K562 (cell line): Measurements from ENCODE around the gene CCDC54.

Experiments
- ATF1 ChIP-seq, 2 experiments: fragments of 450-650 bp in 1 of 2; IDR thresholded peaks; 2 replicates each; pipeline ENCODE4 v1.6.1; 2016; ENCODE audit warnings: missing compliant biosample characterization in 1 of 2, missing genetic modification characterization in 1 of 2
- MCM3 ChIP-seq: fragments of 450-650 bp; IDR thresholded peaks from 2 replicates; pipeline ENCODE4 v1.6.1; 2016
- POLR2A ChIP-seq: fragments of 450-650 bp; conservative IDR thresholded peaks from 2 replicates; pipeline ENCODE4 v1.6.1; 2016
- RAD21 ChIP-seq, 2 experiments: fragments of 250-450 bp in 1 of 2; fragments of 450-650 bp in 1 of 2; sonication (Bioruptor Pico) in 1 of 2; formaldehyde crosslinking in 1 of 2; IDR thresholded peaks in 1 of 2; conservative IDR thresholded peaks in 1 of 2; 2 replicates each; pipeline versions ENCODE4 v1.4.0 to v1.8.0; 2020 to 2022; ENCODE audit warnings: mild to moderate bottlenecking in 2 of 2, moderate library complexity in 1 of 2
- ZNF384 ChIP-seq: IDR thresholded peaks from 2 replicates; pipeline ENCODE4 v1.6.1; 2012; ENCODE audit warnings: low read depth, low read length, improper control_type of control experiment
- TF ChIP-seq, protein P1 (sequence below): fragments of 450-650 bp; formaldehyde crosslinking; IDR thresholded peaks from 2 replicates; pipeline ENCODE4 v1.4.0; 2022; ENCODE audit warnings: missing genetic modification characterization
- TF ChIP-seq, protein P2 (sequence below): fragments of 450-650 bp; IDR thresholded peaks from 2 replicates; pipeline ENCODE4 v1.7.1; 2018; ENCODE audit warnings: mild to moderate bottlenecking, low read depth; ENCODE audit not compliant: partially characterized antibody
- TF ChIP-seq, protein P3 (sequence below), 3 experiments: IDR thresholded peaks in 2 of 3; conservative IDR thresholded peaks in 1 of 3; 2 replicates each; pipeline ENCODE4 v1.5.1; 2011 to 2012; ENCODE audit warnings: low read length in 3 of 3, mild to moderate bottlenecking in 3 of 3, control low read depth in 2 of 3, improper control_type of control experiment in 1 of 3, inconsistent platforms in 1 of 3, low read depth in 1 of 3, mixed read lengths in 1 of 3, moderate library complexity in 1 of 3; ENCODE audit not compliant: insufficient read depth in 2 of 3
- TF ChIP-seq, protein P4 (sequence below): fragments of 450-650 bp; IDR thresholded peaks from 2 replicates; pipeline ENCODE4 v1.6.1; 2018; ENCODE audit warnings: mild to moderate bottlenecking, low read depth; ENCODE audit not compliant: partially characterized antibody

DNA sequence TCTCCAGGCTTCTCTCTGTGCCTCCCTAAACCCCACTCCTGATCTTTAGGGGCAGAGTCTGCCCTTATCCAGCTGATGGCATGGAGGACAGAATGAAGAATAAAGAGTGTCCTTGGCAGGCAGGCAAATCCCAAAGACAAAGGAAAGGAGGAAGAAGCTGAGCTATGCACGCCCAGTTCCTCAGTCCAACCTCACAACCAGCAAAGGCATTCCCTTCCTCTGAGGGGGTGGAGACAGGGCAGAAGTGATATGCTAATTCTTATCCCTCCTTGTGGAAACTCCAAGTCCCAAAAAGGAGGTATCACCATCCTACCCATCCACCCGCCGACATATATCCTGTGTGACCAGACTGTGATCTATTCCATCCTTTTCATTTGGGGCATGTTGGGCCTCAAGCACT, 10.5 kb upstream of the CCDC54 start:
- no peak for TF ChIP-seq ZNF384
- no peak for TF ChIP-seq POLR2A
- no peak for TF ChIP-seq ATF1 (CRISPR knock-in tag; IDR thresholded peaks at IDR 0.05)
- TF ChIP-seq ATF1 (tag; IDR thresholded peaks at IDR 0.05), result no peak
- TF ChIP-seq, protein P1, sequence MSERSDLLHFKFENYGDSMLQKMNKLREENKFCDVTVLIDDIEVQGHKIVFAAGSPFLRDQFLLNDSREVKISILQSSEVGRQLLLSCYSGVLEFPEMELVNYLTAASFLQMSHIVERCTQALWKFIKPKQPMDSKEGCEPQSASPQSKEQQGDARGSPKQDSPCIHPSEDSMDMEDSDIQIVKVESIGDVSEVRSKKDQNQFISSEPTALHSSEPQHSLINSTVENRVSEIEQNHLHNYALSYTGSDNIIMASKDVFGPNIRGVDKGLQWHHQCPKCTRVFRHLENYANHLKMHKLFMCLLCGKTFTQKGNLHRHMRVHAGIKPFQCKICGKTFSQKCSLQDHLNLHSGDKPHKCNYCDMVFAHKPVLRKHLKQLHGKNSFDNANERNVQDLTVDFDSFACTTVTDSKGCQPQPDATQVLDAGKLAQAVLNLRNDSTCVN (CRISPR knock-in tag), result no peak
- TF ChIP-seq, protein P2, sequence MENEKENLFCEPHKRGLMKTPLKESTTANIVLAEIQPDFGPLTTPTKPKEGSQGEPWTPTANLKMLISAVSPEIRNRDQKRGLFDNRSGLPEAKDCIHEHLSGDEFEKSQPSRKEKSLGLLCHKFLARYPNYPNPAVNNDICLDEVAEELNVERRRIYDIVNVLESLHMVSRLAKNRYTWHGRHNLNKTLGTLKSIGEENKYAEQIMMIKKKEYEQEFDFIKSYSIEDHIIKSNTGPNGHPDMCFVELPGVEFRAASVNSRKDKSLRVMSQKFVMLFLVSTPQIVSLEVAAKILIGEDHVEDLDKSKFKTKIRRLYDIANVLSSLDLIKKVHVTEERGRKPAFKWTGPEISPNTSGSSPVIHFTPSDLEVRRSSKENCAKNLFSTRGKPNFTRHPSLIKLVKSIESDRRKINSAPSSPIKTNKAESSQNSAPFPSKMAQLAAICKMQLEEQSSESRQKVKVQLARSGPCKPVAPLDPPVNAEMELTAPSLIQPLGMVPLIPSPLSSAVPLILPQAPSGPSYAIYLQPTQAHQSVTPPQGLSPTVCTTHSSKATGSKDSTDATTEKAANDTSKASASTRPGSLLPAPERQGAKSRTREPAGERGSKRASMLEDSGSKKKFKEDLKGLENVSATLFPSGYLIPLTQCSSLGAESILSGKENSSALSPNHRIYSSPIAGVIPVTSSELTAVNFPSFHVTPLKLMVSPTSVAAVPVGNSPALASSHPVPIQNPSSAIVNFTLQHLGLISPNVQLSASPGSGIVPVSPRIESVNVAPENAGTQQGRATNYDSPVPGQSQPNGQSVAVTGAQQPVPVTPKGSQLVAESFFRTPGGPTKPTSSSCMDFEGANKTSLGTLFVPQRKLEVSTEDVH, result no peak
- TF ChIP-seq, protein P3, sequence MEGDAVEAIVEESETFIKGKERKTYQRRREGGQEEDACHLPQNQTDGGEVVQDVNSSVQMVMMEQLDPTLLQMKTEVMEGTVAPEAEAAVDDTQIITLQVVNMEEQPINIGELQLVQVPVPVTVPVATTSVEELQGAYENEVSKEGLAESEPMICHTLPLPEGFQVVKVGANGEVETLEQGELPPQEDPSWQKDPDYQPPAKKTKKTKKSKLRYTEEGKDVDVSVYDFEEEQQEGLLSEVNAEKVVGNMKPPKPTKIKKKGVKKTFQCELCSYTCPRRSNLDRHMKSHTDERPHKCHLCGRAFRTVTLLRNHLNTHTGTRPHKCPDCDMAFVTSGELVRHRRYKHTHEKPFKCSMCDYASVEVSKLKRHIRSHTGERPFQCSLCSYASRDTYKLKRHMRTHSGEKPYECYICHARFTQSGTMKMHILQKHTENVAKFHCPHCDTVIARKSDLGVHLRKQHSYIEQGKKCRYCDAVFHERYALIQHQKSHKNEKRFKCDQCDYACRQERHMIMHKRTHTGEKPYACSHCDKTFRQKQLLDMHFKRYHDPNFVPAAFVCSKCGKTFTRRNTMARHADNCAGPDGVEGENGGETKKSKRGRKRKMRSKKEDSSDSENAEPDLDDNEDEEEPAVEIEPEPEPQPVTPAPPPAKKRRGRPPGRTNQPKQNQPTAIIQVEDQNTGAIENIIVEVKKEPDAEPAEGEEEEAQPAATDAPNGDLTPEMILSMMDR (IDR thresholded peaks at IDR 0.05 in 2 of 3, conservative IDR thresholded peaks at IDR 0.05 in 1 of 3; ENCODE audit: insufficient read depth in 2 of 3, low read depth in 1 of 3, low read length in 3 of 3), result no peak
- no peak for TF ChIP-seq MCM3
- TF ChIP-seq, protein P4, sequence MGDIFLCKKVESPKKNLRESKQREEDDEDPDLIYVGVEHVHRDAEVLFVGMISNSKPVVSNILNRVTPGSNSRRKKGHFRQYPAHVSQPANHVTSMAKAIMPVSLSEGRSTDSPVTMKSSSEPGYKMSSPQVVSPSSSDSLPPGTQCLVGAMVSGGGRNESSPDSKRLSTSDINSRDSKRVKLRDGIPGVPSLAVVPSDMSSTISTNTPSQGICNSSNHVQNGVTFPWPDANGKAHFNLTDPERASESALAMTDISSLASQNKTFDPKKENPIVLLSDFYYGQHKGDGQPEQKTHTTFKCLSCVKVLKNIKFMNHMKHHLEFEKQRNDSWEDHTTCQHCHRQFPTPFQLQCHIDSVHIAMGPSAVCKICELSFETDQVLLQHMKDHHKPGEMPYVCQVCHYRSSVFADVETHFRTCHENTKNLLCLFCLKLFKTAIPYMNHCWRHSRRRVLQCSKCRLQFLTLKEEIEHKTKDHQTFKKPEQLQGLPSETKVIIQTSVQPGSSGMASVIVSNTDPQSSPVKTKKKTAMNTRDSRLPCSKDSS, result no peak
- no peak for TF ChIP-seq RAD21 (CRISPR knock-in tag; conservative IDR thresholded peaks at IDR 0.05 in 1 of 2, IDR thresholded peaks at IDR 0.05 in 1 of 2)
